Psoas muscle (tissue), 8 donors: Measurements from ENCODE around the gene LRP3. TPM values are rescaled to one million over a fixed set of nuclear protein-coding genes. Genes with fewer than 3 reads are reported as not detected.
"Not testable (repeated sequence)": the region's sequence is repeated elsewhere in the genome, so short reads cannot be mapped to it uniquely, and the experiment has no call there.

Experiments used
- ATAC-seq, 4 donors: fragments of 200-7000 bp; cut with Tn5 transposase; one replicate each; pipeline ENCODE4 v1.9.1; 2020; ENCODE audit warnings: moderate library complexity in 3 of 4, mild to moderate bottlenecking in 2 of 4
- DNase-seq, 2 donors: peaks; one replicate each; pipeline ENCODE4 v3.0.0-alpha.2; 2020
- H3K27ac ChIP-seq: fragments of 200-600 bp; one replicate; pipeline ENCODE4 v1.8.0; 2022
- H3K27me3 ChIP-seq, 3 donors: fragments of 200-600 bp in 1 of 3; one replicate each; pipeline versions ENCODE4 v1.6.1 to v1.8.0; 2013 to 2022; ENCODE audit warnings: low read length in 2 of 3, mild to moderate bottlenecking in 2 of 3, moderate library complexity in 1 of 3; ENCODE audit not compliant: insufficient read depth in 3 of 3
- H3K36me3 ChIP-seq, 2 donors: fragments of 200-600 bp in 1 of 2; one replicate each; pipeline versions ENCODE4 v1.6.1 to v1.8.0; 2013 to 2022; ENCODE audit warnings: low read depth in 1 of 2, mild to moderate bottlenecking in 1 of 2, moderate library complexity in 1 of 2; ENCODE audit not compliant: insufficient read depth in 1 of 2
- H3K4me1 ChIP-seq: fragments of 200-600 bp; one replicate; pipeline ENCODE4 v1.8.0; 2022
- H3K4me3 ChIP-seq: fragments of 200-600 bp; one replicate; pipeline ENCODE4 v1.8.0; 2022; ENCODE audit warnings: mild to moderate bottlenecking
- H3K9me3 ChIP-seq: fragments of 200-600 bp; one replicate; pipeline ENCODE4 v1.8.0; 2022
- WGBS, 3 donors: extraction: QIAGEN DNeasy Blood & Tissue Kit; methylation state at CpG; one replicate each; pipeline versions ENCODE4 v1.1.6 to v1.1.7; 2013; 5-methylcytosine and 5-hydroxymethylcytosine counted together
- intact Hi-C, 2 donors: fragments of 100-400 bp; cut with DNase I; formaldehyde crosslinking; loops; one replicate each; pipeline versions ENCODE4 v1.11.0 to v1.14.2; 2022
- polyA plus RNA-seq, 3 donors: library from polyadenylated mRNA; stranded (reverse); fragments of 200-250 nt; gene quantifications; one replicate each; pipeline ENCODE4 v1.2.3, GENCODE V29; 2013
- total RNA-seq, 4 donors: library from RNA; stranded (reverse); fragmentation: NEBNext Ultra II Directional in 2 of 4; extraction: Animal tissue kit (Norgen Biotek cat#: 25700) in 2 of 4; gene quantifications; one replicate each; pipeline versions ENCODE4 v1.2.1 to v1.2.4, GENCODE V29; 2021 to 2023
- TF ChIP-seq, protein P1 (sequence below): fragments of 200-600 bp; IDR thresholded peaks from one replicate; pipeline ENCODE4 v1.8.0; 2022; ENCODE audit warnings: antibody characterized with exemption
- donor health status: healthy with polysubstance abuse.
- donor health status: DM: no; HTN: no; CAD: no; lungs with moderate emphysema.
- donor health status: Bipolar disorder and iron deficiency.
- donor health status: healthy.
- donor health status: DM: yes; HTN: yes; CAD: no.
- donor health status: DM: no; HTN: no; CAD: no.
- donor health status: DM: no; HTN: no; CAD: no.
- donor health status: DM: yes; HTN: yes; CAD: no.

The LRP3 gene
- total and polyA plus RNA-seq, 7 donors: 10.7 to 25.1 (median 18.8) TPM

DNA sequence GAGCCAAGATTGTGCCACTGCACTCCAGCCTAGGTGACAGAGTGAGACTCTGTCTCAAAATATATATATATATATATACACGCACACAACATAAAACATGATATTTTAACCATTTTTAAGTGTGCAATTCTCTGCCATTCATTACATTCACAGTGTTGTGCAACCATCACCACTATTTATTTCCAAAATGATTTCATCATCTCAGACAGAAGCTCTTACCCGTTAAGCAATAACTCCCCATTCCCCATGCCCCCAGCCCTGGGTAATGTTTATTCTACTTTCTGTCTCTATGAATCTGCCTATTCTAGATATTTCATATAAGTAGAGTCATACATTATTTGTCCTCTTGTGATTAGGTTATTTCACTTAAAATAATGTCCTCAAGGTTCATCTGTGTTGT lies 42.0 kb upstream of the LRP3 start:
- Histone ChIP-seq H3K4me1 (no peaks in the 10 kb centered on the region), H3K36me3 (no peaks in the 10 kb centered on the region), H3K27me3 (no peaks in the 10 kb centered on the region), H3K9me3 (no peaks in the 10 kb centered on the region), H3K27ac (no peak overlapping the region), H3K4me3 (no peak overlapping the region)
- DNase-seq: no peak
- 77 to 82% (median 80%) methylated on average over 2 of the region's 2 CpGs for WGBS, 3 donors
- intact Hi-C loops: no loop called here
- TF ChIP-seq, protein P1, sequence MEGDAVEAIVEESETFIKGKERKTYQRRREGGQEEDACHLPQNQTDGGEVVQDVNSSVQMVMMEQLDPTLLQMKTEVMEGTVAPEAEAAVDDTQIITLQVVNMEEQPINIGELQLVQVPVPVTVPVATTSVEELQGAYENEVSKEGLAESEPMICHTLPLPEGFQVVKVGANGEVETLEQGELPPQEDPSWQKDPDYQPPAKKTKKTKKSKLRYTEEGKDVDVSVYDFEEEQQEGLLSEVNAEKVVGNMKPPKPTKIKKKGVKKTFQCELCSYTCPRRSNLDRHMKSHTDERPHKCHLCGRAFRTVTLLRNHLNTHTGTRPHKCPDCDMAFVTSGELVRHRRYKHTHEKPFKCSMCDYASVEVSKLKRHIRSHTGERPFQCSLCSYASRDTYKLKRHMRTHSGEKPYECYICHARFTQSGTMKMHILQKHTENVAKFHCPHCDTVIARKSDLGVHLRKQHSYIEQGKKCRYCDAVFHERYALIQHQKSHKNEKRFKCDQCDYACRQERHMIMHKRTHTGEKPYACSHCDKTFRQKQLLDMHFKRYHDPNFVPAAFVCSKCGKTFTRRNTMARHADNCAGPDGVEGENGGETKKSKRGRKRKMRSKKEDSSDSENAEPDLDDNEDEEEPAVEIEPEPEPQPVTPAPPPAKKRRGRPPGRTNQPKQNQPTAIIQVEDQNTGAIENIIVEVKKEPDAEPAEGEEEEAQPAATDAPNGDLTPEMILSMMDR: no peak
- no peak for ATAC-seq

DNA sequence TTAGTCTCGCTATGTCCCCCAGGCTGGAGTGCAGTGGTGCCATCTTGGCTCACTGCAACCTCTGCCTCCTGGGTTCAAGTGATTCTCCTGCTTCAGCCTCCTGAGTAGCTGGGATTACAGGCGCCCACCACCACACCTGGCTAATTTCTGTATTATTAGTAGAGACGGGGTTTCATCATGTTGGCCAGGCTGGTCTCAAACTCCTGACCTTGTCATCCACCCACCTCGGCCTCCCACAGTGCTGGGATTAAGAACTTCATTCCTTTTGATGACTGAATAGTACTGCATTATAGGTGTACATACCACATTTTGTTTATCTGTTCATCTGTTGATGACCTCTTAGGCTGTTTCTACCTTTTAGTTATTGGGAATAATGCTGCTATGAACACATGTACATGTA lies 41.5 kb upstream of the LRP3 start:
- H3K27me3 ChIP-seq, H3K9me3 ChIP-seq, H3K4me3 ChIP-seq, intact Hi-C loops, ATAC-seq, DNase-seq, H3K4me1 ChIP-seq, H3K27ac ChIP-seq, H3K36me3 ChIP-seq: not testable (repeated sequence)
- WGBS, 3 donors: 73 to 84% (median 76%) methylated on average over 4 of the region's 4 CpGs

DNA sequence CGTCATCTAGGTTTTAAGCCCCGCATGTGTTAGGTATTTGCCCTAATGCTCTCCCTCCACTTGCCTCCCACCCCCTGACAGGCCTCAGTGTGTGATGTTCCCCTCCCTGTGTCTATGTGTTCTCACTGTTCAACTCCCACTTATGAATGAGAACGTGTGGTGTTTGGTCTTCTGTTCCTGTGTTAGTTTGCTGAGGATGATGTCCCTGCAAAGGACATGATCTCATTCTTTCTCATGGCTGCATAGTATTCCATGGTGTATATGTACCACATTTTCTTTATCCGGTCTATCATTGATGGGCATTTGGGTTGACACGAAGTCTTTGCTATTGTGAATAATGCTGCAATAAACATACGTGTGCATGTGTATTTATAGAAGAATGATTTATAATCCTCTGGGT lies 39.8 kb upstream of the LRP3 start:
- ATAC-seq, DNase-seq, H3K27me3 ChIP-seq, H3K9me3 ChIP-seq, H3K27ac ChIP-seq, H3K4me3 ChIP-seq, H3K36me3 ChIP-seq, intact Hi-C loops, H3K4me1 ChIP-seq: not testable (repeated sequence)
- WGBS, 3 donors: 81 to 85% (median 85%) methylated on average over 6 of the region's 6 CpGs

DNA sequence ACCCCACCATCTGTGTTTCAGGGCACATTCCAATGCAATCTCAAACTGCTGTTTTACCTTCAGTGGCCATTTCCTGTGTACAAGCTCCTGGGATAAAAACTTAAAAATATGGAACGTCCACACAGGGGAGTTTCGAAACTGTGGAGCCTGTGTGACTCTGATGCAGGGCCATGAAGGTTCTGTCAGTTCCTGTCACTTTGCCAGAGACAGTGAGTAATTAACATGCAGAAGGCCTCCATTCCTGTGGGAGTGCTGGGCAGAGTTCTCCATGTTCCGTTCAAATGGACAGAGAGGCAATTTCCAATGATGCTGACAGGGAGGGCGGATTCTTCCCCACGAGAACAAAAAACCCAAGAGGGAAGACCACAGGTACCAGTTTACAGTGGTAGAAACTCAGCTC lies 37.8 kb upstream of the LRP3 start:
- no peak for DNase-seq
- no peaks in the 10 kb centered on the region for H3K27me3 ChIP-seq
- no peak overlapping the region for H3K4me3 ChIP-seq
- no peaks in the 10 kb centered on the region for H3K4me1 ChIP-seq
- intact Hi-C loops: no loop called here
- TF ChIP-seq, protein P1: no peak
- WGBS, 3 donors: 68 to 75% (median 73%) methylated on average over 5 of the region's 5 CpGs
- H3K27ac ChIP-seq: no peak overlapping the region
- no peaks in the 10 kb centered on the region for H3K9me3 ChIP-seq
- no peak for ATAC-seq
- no peaks in the 10 kb centered on the region for H3K36me3 ChIP-seq

DNA sequence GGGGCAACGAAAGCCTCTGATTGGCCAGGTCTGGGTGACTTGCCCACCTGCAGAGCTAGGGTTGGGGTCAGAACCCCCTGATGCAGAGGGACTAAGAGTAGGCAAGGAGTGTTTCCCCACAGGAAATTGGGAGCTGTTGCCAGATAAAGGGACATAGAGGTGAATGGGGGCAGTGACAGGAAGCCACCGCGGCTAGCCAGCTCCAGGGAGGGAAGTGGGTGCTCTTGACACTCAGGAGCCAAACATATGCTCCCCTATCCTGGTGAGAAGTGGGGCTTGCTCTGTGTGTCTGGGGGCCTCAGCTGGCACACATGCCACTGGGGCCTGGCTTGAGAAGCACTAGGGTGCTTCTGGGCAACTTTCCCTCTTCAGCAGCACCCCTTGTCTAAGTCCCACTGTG lies 36.2 kb upstream of the LRP3 start:
- Histone ChIP-seq H3K9me3 (no peaks in the 10 kb centered on the region), H3K4me3 (no peak overlapping the region), H3K27me3 (no peaks in the 10 kb centered on the region), H3K27ac (no peak overlapping the region), H3K4me1 (no peaks in the 10 kb centered on the region), H3K36me3 (no peaks in the 10 kb centered on the region)
- ATAC-seq: no peak
- no peak for DNase-seq
- intact Hi-C loops: no loop called here
- TF ChIP-seq, protein P1: no peak
- 68 to 85% (median 79%) methylated on average over 3 of the region's 3 CpGs for WGBS, 3 donors

DNA sequence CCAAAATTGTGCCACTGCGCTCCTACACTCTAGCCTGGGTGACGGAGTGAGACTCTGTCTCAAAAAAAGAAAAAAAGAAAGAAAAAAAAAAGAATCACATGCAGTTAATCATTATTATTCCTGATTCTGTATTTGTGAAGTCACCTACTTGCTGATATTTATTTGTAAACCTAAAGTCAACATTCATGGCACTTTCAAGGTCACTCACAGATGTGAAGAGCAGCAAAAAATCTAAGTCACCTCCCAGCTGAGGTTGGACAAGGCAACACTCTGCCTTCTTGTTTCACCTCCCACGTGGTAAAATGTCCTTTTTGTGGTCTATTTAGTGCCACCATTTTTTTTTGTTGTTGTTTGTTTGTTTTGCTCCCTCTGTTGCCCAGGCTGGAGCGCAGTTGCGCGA lies 35.8 kb upstream of the LRP3 start:
- DNase-seq (no peak), ATAC-seq (no peak)
- TF ChIP-seq, protein P1: no peak
- no peak overlapping the region for H3K27ac ChIP-seq
- H3K27me3 ChIP-seq: no peaks in the 10 kb centered on the region
- intact Hi-C loops: no loop called here
- H3K4me3 ChIP-seq: no peak overlapping the region
- H3K9me3 ChIP-seq: no peaks in the 10 kb centered on the region
- WGBS, 3 donors: 89 to 96% (median 92%) methylated on average over 6 of the region's 6 CpGs
- no peaks in the 10 kb centered on the region for H3K36me3 ChIP-seq
- H3K4me1 ChIP-seq: no peaks in the 10 kb centered on the region
